GM18861 (cell line): Measurements from ENCODE around the gene COMTD1.
"Not testable (repeated sequence)": the region's sequence is repeated elsewhere in the genome, so short reads cannot be mapped to it uniquely, and the experiment has no call there.

ENCODE experiments used
- ATAC-seq: cut with Tn5 transposase; IDR thresholded peaks from one replicate; pipeline ENCODE4 v1.9.1; 2021; ENCODE audit not compliant: unreplicated experiment

COMTD1 gene

DNA sequence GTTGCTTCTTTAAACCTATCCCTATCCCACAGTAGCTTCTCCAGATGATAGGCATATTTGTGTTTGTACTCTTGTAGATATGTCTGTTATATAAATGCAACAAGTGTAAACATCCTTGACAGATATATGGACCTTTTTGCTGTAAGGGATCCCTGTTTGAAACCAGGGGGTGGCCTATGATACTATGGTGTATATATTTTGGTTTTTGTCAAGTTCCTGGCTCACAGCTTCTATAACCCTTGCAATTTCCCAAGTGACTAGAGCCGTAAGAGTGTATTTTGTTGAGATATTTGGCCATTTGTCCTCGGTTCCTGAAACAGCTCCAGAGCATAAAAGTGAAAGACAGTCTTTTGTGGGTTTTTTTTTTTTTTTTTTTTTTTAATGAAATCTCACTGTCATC lies 9.7 kb downstream of the COMTD1 start:
- no peak for ATAC-seq

DNA sequence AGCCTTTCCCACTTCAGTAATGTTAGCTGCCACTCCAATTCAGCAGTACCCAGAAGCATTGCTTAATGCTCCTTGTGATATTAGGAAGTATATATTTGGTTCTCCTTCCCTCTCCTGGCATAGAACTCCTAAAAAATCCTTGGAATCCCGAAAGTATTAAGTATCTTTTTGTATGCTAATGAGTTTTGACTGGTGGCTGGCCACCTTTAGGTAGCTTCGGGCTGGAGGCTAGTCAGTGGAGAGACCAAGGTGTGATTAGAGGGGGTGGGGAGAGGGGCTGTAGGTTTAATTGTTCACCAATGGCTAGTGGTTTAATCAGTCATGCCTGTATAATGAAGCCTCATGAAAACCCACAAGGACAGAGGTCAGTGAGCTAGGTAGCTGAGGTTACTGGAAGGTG lies 12.2 kb downstream of the COMTD1 start:
- ATAC-seq: no peak

DNA sequence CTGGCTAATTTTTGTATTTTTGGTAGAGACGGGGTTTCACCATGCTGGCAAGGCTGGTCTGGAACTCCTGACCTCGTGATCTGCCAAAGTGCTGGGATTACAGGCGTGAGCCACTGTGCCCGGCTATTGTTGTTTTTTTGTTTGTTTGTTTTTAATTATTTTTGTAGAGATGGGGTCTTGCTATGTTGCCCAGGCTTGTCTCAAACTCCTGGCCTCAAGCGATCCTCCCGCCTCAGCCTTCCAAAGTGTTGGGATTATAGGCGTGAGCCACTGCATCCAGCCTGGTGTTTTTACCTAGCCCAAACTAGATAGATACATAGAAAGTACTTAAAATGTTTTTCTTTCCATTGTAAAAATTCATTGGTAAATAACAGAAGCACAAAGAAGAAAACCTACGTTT lies 14.3 kb downstream of the COMTD1 start:
- ATAC-seq: not testable (repeated sequence)

DNA sequence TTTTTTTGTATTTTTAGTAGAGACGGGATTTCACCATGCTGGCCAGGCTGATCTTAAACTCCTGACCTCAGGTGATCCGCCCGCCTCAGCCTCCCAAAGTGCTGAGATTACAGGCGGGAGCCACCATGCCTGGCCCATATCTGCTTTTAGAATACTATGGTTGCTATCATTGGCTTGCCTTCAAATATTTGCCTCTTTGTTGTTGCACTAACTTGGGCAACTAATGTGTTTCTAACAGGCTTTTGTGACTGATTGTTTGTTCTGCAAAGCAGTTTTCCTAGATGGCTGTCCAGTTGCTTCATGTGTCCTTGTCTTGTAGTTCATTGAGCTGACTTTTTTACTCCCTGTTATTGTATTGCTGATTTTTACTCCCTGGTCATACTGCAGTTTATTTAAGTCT lies 15.5 kb downstream of the COMTD1 start:
- ATAC-seq: no peak

DNA sequence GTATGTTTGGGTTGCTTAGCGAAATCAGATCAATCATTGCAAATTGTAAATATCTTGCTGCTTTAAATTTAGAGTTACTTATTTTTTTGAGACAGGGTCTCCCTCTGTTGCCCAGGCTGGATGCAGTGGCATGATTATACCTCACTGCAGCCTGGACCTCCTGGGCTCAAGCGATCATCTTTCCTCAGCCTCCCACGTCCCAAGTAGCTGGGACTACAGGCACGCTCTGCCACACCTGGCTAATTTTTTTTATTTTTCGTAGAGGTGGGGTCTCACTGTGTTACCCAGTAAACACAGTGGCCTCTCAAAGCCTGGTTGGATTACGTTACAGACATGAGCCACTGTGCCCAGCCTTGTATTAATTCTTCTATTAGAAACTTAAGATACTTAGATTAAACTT lies 23.4 kb downstream of the COMTD1 start:
- ATAC-seq: no peak

DNA sequence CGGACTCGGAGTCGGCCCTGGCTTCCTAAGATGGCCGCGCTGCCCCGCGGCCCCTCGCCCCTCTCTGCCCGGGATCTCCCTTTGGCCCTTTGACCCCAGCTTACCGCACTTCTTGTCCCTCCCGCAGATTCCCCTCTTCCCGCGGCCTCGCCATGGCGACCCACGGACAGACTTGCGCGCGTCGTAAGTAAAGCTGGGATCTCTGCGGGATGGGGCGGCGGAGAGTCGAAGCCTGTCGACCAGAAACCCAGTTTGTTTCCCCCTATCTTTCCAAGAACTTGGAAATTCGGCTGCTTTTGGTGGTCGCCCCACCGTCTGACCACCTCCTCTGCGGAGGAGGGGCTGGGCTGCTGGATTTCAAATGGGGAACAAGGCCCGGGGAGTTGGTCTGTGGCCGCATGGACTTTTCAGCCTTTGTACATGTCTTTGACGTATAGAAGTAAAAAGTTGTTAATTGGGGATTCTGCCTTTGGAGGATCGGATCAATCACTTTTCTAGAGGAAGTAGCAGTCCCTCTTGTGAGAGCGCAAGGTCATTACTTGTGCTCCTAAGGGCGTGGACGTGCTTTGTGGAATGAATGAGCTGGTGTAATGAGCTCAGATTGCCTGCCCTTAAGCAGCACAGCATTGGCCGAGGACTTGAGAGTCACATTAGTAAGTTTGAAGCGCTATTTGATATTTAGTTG lies 24.6 kb downstream of the COMTD1 start:
- ATAC-seq: no peak

DNA sequence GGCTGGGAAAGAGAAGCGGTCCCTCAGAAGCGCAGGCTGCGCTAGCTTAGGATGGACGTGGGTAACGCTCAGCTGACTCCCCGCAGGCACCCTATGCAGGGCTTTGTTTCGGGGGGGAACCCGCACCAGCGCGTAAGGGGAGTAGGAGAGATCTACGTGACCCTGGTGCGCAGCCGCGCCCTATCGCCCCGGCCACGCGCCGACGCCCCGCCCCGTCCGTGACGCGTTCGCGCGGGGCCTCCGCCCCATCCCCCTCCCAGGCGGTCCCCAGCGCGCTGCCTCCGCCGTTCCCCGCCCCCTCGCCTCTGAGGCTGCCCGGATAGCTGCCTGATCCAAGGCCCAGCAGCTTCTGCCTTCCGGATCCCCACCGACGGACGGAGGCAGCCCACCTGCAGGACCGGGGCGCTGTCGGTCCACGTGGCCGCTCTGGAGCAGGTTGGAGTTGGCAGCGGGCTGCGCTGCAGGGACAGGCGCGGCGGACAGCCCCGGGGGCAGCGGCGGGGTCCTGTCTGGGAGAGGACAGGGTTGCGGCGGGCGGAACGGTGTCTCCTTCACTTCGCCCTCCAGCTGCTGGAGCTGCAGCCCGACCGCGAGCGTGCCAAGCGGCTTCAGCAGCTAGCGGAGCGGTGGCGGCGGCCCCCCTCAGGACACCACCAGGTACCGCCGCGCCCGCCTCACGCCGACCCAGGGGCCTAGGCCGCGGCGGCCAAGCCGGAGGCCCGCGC lies 25.3 kb downstream of the COMTD1 start, which contains the start of gene VDAC2:
Gene VDAC2 (plus strand): TSS at position 515 of the 725 bp plus-strand sequence. CDS start 363 bp downstream, outside the sequence.
- ATAC-seq: peak; percentile 58

DNA sequence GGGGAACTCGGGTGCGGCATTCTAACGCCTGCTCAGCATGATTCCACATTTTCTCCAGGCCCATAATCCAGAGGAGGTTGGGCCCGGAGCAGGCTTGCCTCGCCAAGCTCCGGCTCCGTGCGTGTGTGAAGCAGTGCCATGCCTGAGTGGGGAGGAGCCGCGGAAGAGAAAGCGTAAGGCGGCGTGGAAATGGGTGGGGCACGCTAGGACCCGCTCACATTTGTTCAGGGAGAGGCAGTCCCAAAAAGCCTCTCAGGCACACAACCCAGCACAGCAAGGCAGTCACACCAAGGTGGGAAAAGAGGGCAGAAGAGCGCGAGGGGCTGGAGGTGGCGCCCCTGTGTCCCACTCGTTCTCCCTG lies 25.9 kb downstream of the COMTD1 start:
- ATAC-seq: peak; percentile 37

DNA sequence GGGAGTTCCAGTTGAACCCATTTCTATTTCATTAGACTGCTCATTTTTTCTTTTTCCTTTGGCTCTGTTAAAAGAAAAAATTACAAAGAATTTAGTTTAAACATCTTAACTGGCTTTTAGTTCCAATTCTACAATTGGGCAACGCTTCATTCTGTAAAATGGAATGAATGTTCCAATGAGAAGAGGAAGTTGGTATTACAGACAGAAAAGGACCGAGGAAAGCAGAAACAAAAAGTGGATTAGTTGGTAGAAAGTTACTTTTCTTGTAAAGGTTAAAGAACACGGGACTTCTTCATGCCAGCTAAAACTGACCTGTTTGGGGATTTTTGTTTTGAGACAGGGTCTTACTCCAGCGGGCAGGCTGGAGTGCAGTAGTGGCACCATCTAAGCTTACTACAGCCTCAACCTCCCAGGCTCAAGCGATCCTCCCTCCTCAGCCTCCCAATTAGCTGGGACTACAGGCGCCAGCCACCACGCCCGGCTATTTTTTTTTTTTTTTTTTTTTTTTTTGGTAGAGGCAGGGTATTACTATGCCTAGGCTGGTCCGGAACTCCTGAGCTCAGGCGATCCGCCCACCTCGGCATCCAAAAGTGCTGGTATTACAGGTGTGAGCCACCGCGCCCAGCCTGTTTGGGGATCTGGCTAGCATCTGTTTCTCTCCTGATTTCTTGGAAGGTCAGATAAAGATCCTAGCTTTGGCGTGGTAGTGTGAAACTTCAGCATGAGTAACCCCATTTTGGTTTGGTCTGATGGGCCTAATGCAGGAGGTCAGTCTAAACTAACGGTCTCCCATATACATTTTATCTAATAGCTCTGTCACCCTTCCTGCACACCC lies 26.5 kb downstream of the COMTD1 start:
- ATAC-seq: no peak

DNA sequence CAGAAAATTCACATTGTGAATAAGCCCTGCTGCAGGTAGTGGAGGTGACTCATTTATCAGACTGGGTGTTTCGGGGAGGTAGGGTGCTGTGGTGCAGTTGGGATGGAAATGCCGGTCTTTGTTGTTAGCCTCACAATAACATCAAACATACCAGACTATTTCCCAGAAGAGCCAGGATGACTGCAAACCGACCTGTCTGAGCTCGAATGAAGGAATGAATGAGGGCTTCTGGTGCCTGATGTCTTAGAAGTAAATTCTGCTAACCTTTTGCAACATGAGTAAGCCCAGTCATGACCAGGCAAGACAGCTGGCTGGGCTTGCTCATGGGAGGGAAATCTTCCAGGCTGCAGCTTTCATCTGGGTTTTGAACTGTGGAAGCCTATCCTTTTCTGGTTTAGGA lies 27.6 kb downstream of the COMTD1 start:
- ATAC-seq: no peak

DNA sequence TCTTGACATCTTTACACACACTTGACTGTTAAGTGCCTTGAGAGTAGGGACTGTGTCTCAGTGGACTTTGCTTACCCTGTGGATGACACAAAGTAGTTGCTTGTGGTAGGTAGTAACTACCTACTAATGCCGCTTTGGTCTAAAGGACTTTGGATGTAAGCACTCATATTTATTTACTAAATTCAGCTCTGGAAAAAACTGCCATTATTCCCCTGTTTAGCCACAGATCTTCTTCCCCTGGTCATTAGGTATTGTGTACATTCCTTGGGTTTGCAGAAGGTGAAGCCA lies 28.0 kb downstream of the COMTD1 start:
- no peak for ATAC-seq

DNA sequence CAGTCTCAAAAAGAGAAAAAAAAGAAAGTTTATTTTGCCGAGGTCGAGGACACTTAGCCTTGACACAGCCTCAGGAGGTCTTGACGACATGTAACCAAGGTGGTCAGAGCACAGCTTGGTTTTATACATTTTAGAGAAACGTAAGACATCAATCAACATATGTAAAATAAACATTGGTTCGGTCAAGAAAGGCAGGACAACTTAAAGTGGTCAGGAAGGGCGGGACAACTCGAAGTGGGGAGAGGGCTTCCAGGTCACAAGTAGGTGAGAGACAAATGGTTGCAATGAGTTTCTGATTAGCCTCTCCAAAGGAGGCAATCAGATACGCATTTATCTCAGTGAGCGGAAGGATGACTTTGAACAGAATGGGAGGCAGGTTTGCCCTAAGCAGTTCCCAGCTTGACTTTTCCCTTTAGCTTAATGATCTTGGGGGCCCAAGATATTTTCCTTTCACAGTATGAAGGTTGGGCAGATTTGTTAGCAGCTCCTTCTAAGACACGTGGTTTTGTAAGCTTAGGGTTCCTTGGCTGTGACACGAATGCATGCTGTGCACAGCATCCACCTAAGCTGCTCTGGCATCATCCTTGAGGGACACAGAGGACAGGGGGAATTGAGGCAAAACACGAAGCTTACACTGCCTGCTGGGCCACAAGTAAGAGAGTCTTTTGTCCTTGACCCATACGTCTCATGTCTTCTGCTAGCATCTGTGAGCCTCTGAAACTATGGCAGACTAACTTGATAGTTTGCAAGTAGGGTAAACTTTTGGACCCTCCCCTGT lies 28.5 kb downstream of the COMTD1 start:
- ATAC-seq: no peak

DNA sequence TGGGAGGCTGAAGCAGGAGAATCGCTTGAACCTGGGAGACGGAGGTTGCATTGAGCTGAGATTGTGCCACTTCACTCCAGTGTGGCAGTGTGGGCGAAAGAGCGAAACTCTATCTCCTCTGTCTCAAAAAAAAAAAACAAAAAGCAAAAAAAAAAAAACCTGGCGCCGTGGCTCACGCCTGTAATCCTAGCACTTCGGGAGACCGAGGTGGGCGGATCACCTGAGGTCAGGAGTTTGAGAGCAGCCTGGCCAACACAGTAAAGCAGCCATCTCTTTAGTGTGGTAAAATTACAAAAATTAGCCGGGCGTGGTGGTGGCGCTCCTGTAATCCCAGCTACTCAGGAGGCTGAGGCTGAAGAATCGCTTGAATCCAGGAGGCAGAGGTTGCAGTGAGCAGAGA lies 29.1 kb downstream of the COMTD1 start:
- ATAC-seq: not testable (repeated sequence)

DNA sequence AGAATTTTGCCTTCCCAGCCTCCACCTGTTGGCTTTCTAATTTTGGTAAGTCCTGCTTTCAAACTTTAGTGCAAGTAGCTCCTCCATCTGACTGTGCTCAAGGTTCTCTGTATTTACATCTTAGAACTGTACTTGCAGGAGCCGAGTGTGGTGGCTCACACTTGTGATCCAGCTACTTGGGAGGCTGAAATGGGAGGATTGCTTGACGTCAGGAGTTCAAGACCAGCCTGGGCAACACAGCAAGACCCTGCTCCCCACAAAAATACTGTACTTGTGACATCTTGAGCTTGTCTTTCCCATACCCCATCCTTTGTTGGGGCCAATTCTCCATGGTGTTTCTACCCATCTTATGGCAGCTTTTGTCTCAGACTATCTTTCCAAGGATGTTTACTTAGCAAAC lies 29.8 kb downstream of the COMTD1 start:
- no peak for ATAC-seq

DNA sequence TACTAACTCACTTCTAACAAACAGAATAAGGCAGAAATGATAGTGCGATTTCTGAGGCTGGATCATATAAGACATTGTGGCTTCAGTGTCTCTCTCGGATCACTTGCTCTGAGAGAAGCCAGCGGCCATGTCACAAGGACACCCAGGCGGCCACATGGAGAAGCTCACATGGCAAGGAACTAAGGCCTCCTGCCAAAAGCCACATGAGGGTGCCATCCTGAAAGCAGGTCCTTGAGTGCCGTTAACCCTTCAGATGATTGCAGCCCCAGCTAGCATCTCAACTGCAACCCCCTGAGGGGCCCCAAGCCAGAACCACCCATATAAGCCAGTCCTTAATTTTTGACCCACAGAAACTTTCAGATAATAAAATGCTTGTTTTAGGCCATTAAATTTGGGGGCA lies 32.0 kb downstream of the COMTD1 start:
- ATAC-seq: no peak

DNA sequence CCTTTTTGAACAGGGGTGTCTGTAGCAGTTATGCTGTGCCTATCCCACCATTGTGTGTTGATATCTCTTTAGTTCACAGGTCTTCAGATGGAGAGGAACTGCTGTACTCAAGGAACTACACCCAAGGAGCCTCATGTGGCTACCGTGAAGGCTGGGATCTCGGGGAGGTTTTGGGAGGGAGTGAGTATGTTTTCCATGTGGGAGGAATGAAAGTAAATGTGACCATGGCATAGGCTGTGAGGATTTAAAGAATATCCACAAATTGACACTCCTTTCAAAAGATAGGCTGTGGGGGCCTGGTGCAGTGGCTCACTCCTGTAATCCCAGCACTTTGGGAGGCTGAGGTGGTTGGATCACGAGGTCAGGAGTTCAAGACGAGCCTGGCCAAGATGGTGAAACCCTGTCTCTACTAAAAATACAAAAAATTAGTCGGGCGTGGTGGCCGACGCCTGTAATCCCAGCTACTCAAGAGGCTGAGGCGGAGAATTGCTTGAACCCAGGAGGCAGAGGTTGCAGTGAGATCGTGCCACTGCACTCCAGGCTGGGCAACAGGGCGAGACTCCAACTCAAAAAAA lies 32.6 kb downstream of the COMTD1 start:
- not testable (repeated sequence) for ATAC-seq

DNA sequence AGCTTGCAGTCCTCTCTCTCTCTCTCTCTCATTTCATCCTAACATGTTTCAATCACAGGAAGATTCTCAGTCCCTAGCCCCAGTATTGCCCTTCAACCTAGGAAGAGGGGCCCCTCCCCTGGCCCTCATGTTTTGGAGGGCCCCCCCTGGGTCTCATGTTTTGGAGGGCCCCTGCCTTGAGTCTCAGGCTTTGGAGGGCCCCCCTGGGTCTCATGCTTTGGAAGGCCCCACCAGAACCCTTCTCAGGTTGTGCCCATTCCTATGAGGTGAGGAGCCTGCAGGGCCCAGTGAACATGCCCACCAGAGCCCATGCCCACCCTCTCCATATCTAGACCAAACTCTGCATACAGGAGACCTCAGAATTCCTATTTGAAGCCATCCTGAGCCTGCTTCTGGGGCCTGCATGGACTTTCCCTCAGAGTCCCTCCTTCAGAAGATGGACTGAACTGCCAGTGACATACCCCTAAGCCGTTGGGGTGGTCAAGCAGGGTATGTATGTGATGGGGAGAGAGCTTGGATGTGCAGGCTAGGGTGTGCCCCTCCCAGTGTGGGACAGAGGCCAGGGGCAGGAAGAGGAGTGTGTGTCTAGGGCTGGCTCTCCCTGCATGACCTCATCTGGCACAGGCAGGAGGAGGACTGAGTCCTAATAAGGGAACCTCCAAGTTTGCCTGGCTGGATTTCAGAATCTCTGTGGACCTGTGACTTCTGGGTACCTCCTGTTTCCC lies 33.3 kb downstream of the COMTD1 start:
- no peak for ATAC-seq

DNA sequence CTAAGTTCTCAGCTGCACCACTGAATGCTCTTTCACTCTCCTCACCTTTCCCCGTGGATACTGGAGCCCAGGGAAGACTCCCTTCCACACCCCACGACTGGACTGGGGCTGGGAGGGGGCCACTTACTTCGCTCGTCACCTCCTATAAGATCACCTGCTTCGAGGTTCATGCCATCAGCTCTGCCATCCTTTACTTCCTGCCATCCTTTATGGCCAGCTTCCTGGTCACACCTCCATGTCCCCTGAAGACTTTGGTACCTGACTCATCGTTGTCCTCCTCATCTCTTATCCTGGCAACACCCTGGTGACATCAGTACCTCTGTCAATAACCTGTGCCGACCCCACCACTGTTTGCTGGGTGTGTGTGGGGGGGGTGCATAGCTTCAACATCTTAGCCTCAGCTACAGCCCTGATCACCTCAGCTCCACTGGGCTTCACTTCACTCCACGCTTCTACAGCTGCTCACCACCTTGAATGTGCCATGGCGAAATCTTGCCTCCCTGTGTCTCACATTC lies 33.9 kb downstream of the COMTD1 start:
- no peak for ATAC-seq

DNA sequence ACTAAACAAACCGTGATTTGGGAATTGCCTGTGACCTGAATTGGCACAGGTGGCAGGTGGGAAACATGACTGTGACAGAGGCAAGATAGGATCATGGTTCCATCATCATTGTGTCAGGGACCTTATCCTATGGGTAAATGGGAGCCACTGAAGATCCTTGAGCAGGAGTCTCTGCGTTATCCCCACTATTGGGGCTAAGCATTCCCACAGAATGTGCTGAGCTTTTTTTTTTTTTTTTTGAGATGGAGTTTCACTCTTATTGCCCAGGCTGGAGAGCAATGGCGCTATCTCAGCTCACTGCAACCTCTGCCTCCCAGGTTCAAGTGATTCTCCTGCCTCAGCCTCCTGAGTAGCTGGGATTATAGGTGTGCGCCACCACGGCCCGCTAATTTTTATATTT lies 35.8 kb downstream of the COMTD1 start:
- ATAC-seq: not testable (repeated sequence)

DNA sequence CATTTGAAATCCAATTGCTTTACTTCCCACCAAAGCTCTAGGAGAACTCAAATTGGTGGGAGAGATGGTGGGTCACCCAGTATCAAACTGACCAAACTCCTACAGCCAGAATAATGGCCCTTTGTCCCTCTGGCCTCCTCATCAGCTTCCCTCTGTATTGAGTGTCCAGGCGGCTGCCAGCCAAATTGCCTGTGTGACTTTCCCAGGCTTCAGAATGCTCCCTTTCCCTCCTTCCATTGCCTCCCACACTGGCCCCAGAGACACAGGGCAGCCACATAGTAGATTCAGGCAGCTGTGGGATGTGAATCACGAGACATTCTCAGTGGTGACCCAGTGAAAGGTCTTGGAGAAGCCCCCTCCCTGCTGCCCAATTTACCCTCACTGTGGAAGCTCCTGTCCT lies 37.9 kb downstream of the COMTD1 start:
- ATAC-seq: no peak
